Superior temporal gyrus (tissue), 1 donor: ENCODE results near the gene C22orf39.

Source experiments
- DNase-seq: peaks from one replicate; pipeline ENCODE4 v3.0.0-alpha.2; 2016; ENCODE audit errors: extremely low spot score

The C22orf39 gene, protein sequence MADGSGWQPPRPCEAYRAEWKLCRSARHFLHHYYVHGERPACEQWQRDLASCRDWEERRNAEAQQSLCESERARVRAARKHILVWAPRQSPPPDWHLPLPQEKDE

DNA sequence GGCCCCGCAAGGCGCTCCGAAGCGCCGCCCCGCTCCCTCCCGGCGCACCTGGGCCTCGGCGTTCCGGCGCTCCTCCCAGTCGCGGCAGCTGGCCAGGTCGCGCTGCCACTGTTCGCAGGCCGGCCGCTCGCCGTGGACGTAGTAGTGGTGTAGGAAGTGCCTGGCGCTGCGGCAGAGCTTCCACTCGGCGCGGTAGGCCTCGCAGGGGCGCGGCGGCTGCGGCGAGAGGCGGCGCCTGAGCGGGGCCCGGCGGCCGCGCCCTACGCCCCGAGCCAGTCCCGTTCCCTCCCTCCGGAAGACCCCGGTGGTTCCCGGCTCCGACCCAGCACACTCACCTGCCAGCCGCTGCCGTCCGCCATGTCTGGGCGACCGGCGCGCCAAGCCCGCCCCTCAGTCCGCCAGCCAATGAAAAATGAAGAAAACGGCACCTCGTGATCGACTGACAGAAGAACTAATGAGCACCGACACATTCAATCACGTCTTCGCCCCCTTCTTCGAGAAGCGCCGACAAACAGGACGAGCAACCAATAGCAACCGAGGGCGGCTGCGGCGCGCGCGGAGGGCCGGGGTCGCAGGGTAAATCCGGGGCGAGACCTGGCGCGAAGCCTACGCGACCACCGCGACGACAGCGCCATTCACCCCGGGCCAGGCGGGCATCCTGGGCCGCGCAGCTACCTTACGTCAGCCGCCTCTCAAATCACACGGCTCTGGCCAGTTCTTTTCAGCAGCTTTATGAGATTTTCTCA lies at the start of gene C22orf39:
C22orf39 (minus strand) TSS at position 382 of the 746 bp plus-strand sequence; CDS start at position 359, 23 bp downstream.
- peak; percentile 98 for DNase-seq

DNA sequence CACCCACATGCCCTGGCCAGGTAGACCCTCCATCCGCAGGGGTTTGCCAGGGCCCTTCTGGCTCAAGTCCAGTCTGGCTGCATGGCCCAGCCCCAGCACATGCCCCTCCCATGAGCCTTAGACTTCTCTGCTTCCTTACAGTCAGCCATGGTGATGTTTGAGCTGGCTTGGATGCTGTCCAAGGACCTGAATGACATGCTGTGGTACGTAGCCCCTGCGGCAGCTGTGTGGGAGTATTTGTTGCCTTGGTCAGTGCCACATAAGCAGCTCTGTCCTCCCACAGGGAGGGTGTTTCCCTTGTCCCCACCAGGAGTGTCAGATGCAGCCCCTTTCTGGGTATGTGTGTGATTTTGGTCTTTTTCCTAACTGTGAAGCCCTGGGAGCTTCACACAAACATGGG lies 49.7 kb upstream of the C22orf39 start:
- no peak for DNase-seq

- no peak for DNase-seq
These were observed 48.8 kb upstream of the C22orf39 start for GRCh38 chr22:19496324-19496630.

GRCh38 chr22:19495562-19496323 lies 48.2 kb upstream of the C22orf39 start:
- DNase-seq = no peak

- no peak for DNase-seq
These were observed 47.2 kb upstream of the C22orf39 start for GRCh38 chr22:19494676-19495173.

- no peak for DNase-seq
These were observed 46.6 kb upstream of the C22orf39 start for GRCh38 chr22:19494001-19494560.

- no peak for DNase-seq
These were observed 45.1 kb upstream of the C22orf39 start for GRCh38 chr22:19492504-19493174.

GRCh38 chr22:19490628-19491230 lies 43.2 kb upstream of the C22orf39 start:
- no peak for DNase-seq

- peak; percentile 27 for DNase-seq
These were observed 41.7 kb upstream of the C22orf39 start for GRCh38 chr22:19488884-19489843.

DNA sequence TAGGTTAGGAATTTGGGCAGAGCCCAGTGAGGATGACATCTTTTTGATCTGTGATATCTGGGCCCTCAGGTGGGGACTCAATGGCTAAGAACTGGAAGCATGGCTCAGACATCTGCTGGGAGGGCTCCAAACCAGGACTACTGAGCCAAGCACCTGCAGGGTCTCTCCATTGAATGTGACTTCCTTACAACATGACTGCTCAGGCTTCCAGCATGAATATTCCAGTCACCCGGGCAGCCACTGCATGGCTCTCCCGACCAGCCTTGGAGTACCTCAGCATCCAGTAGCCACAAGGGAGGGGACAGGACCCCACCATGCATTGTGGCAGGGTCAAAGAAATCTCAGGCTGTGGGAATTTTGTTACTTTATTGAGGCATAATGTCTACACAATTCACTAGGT lies 40.8 kb upstream of the C22orf39 start:
- DNase-seq = no peak

GRCh38 chr22:19483481-19484244 lies 36.2 kb upstream of the C22orf39 start:
- DNase-seq = no peak

- DNase-seq = no peak
These were observed 34.8 kb upstream of the C22orf39 start for GRCh38 chr22:19482297-19482696.

DNA sequence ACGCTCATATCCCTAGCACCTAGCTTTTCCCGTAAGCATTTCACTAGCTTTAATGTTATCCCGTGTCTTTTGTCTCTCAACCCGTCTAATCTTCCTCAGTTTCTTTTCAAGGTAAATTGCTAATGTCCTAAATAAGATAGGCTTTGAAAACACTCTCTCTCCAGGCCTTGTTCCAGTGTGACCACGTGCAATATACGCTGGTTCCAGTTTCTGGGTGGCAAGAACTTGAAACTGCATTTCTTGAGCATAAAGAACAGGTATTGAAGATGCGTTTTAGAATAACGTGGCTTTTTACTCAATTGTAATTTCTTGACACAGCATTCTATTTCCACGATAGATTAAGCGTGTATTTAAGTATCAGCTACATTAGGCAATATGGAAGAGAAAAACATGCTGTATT lies 33.3 kb upstream of the C22orf39 start:
- DNase-seq = no peak

- DNase-seq = no peak
These were observed 32.7 kb upstream of the C22orf39 start for GRCh38 chr22:19480173-19480568.

GRCh38 chr22:19479355-19480172 lies 32.1 kb upstream of the C22orf39 start, which contains the start of gene CDC45:
Gene CDC45 (plus strand): TSS chr22:19479920. CDS start chr22:19479969, 49 bp downstream.
- peak; percentile 99 for DNase-seq

- DNase-seq = no peak
These were observed 31.4 kb upstream of the C22orf39 start, which contains the start of gene UFD1 for GRCh38 chr22:19478901-19479354. Gene UFD1 (minus strand): TSS chr22:19479193. CDS start chr22:19479085, 108 bp downstream.

DNA sequence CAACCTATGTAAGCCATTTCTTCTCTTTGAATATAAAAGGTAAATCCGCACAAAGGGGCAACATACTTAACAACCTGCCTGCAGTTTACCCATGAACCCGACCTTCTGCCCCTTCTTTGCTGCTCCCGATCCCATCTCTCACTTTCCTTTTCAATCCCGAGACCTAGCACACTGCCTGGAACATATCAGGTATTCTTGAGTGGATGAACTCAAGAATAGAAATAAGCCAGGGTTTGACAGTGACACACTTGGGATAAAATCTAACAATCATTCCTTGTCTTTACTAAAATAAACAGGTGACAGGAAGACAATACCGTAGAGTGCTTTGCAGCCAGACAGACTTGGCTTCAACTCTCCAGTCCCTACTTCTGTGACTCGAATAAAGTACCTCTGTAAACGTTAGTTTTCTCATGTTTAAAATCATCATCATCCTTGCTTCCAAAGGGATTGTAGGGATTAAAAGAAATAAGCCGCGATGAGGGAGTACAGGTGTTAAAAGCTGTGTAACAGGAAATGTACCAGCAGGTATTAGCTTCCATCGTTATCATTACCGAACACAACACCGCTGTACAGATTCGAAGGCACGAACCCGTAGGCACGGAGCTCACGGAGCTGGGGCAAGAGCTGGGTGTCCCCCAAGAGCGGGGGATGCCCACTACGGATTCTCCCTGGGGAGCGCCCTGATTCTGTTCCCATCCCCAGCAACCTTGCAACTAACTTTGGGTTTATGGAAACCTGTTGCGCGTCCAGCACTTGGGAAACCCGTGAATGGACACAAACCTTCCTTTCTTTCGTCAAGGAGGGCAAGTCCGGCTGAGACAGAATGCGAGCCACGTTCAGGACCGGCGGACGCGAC lies 30.8 kb upstream of the C22orf39 start:
- DNase-seq = no peak
